Hindlimb muscle (tissue), 1 donor: ENCODE measurements around the gene ZFPM1. TPM values are rescaled to one million over a fixed set of nuclear protein-coding genes. Genes with fewer than 3 reads are reported as not detected.
"Not testable (repeated sequence)": the region's sequence is repeated elsewhere in the genome, so short reads cannot be mapped to it uniquely, and the experiment has no call there.

Source experiments
- DNase-seq: peaks from one replicate; pipeline ENCODE4 v3.0.0-alpha.2; 2013
- polyA plus RNA-seq: library from polyadenylated mRNA; unstranded; fragments of 120-200 nt; gene quantifications from one replicate; pipeline ENCODE4 v1.2.1, GENCODE V29; 2013; ENCODE audit not compliant: insufficient read length

ZFPM1 gene
- polyA plus RNA-seq, 1 donor: 1.7 TPM

GRCh38 chr16:88480829-88481228 is 27.7 kb downstream of the ZFPM1 start:
- DNase-seq: no peak

GRCh38 chr16:88481851-88482250 is 28.8 kb downstream of the ZFPM1 start:
- no peak for DNase-seq

DNA sequence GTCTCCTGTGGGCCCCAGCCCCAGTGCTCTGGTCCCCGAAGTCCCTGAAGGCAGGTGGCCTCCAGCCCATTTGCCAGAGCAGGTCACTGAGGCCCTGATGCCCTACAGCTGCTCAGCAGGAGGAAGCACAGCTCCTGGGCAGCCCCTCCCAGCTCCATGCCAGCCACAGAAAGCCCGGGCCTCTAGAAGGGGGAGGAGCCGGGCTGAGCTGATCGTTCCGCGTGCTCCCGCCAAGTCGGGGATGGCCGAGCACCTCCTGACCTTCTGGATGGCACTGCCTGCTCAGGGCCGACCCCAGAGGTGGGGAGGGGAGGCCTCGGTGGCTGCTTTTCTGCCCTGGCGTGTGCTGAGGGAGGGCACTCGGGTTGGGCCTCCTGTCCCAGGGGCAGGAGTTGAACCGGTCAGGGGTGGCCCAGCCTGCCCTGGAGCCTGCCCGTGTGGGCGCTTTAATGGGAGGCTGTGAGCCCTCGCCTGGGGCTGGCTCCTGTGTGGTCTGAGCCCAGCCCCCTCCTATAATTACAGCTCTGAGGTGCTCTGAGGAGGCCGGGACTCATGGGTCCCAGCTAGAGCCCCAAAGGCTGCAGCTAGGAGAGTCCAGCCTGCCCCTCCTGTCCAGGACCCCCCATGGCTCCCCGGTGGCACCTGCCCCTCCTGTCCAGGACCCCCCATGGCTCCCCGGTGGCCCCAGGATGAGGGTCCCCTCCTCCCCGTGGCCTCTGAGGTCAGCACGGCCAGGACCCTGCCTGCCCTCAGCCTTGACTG is 29.7 kb downstream of the ZFPM1 start:
- no peak for DNase-seq

DNA sequence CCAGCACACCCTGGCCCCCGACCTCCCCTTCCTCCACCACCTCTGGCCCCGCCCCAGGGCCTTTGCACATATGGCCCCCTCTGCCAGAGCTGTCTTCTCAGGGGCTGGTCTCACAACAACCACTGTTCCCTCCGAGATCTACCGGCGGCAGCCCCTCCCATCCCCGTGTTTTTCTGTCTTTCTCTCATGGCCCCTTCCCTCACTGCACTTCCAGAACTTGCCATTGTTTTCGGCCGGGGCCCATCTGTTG is 30.2 kb downstream of the ZFPM1 start:
- DNase-seq: no peak

DNA sequence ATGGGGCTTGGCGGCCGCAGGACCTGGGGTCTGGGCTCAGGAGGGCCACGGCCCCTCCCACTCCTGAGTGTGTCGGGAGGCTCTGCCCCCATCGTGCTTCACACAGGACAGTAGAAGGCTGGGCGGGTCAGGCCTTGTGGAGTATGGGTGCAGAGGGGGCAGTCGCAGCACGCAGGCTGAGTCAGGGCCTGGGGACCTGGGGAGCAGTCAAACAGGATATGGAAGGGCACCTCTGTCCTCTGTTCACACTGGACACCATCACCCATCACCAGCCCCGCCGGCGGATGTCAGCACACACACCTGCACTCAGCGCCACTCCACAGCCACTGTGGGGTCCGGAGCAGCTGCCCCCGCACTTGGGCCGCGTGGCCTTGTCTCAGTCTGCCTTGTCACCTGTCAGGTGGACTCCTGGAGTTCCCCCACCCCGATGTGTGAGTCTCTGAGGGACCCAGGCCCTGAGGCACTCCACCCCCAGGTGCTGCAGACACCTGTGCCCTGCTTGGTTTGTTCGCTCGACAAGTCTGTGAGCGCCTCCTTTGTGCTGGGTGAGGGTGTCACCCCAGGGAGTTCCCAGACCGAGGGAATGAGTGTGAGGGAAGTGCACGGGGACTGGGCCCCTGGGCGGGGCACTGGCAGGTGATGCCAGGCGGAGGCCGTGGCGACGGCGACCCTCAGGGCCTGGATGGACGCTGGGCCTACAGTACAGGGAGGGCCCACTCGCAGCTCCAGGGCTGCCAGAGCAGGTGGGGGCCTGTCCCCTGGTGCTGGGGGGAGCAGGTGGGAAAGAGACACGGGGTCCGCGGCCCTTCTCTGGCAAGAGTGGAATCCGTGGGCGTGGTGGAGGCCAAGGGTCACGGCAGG is 31.7 kb downstream of the ZFPM1 start:
- DNase-seq: no peak

DNA sequence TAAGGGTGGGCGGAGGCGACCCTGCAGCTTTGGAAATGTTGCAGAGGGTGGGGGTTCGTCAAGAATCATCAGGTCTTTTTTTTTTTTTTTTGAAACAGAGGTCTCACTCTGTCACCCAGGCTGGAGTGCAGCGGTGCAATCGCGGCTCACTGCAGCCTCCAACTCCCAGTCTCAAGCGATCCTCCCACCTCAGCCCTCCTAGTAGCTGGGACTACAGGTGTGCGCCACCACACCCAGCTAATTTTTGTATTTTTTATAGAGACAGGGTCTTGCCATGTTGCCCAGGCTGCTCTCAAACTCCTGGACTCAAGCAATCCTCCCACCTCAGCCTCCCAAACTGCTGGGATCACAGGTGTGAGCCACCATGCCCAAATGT is 32.3 kb downstream of the ZFPM1 start:
- DNase-seq: not testable (repeated sequence)

DNA sequence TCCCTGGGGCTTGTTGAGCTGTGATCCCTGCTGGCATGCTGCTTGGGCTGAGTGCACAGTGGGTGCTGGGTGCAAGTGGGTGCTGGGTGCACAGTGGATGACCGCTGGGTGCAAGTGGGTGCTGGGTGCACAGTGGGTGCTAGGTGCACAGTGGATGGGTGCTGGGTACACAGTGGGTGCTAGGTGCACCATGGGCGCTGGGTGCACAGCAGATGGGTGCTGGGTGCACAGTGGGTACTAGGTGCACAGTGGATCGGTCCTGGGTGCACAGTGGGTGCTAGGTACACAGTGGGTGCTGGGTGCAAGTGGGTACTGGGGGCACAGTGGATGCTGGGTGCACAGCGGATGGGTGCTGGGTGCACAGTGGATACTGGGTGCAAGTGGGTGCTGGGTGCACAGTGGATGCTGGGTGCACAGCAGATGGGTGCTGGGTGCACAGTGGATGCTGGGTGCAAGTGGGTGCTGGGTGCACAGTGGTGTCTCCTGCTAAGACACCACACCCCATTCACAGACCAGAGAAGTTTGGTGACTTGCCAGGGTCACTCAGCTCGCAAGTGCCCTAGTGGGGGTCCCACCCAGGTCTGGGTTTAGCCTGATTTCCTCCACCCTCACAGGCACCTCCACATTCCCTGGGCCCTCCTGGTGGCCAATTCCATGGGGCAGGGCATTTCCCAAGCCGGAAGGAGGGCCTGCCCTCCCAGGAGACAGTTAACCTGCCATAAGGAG is 33.5 kb downstream of the ZFPM1 start:
- no peak for DNase-seq

DNA sequence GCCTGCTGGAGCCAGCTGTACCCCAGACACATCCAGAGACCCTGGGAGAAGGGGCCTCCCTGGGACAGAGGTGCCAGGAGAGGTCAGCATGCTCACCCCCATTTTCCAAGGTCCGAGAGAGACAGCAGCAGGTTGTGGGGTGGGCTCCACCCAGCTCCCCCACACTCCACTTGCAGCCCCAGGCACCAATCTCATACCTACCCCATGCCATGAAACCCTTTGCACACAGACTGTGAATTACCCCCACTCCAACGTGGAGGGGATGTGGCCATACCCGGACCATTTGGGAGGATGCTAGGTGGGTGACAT is 34.0 kb downstream of the ZFPM1 start:
- no peak for DNase-seq

DNA sequence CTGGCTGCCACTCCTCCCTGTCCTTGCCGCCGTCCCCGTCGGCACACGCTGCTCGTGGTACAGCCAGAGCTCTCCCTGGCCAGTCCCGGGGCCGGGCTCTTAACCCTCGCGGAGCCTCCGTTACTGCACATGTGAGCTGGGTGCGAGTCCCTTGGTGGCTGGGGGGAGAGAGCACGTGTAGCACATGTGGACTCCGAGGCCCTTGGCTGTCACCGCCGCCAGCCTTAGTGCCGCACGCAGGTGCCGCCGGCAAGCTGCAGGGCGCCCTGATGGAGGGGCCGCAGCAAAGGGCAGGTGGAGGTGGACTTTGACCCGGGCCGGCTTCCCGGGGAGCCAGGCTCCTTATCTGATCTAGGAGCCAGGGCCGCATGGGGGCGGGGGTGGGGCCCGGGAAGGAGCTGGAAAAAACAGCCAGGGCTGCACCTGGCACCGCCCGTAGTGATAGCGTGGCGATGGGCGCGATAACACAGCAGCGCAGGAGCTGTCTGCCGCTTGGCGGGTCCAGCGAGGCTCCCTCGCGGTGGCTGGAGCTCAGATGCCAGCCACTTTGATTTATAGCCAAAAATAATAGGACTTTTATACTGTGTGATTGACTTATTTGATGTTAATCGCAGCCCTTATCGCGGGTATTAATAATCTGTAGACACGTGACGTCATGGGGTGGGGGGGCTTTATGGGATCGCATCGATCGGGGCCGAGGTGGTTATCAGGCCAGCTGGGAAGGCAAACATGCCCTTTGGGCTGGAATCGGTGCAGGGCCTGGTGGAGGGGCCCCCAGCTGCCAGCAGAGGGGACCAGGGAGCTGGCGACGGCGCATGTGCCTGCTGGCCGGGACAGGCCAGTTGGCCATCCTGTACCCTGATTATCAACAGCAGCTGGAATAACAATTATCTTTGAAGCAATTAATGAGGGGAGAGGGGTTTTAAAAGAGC is 35.1 kb downstream of the ZFPM1 start:
- DNase-seq: no peak

DNA sequence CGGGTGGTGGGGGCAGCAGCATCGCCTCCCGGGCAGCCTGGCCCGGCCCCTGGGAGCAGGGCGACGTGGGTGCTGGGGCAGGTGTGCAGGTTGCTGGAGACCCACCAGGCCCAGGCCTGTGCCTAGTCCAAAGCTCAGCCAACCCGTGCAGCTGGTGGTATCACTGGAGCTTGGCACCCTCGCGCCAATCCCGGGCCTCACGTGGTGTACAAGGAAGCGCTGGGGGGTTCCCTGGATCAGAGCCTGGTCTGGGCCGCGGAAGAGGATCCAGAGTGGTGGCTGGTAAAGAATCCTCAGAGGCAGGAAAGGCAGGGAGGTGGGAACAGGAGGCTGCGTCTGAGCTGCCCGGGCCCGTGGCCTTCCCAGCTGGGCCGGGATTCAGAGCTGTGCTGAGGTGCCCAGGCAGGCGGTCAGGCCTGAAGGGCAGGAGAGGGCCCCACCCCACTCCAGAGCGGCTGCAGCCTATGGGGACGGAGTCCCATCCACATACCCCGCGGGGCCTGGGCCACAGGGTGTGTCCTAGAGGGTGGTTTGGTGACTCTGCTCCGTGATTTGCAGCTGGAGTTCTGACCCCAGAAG is 36.2 kb downstream of the ZFPM1 start:
- DNase-seq: no peak

DNA sequence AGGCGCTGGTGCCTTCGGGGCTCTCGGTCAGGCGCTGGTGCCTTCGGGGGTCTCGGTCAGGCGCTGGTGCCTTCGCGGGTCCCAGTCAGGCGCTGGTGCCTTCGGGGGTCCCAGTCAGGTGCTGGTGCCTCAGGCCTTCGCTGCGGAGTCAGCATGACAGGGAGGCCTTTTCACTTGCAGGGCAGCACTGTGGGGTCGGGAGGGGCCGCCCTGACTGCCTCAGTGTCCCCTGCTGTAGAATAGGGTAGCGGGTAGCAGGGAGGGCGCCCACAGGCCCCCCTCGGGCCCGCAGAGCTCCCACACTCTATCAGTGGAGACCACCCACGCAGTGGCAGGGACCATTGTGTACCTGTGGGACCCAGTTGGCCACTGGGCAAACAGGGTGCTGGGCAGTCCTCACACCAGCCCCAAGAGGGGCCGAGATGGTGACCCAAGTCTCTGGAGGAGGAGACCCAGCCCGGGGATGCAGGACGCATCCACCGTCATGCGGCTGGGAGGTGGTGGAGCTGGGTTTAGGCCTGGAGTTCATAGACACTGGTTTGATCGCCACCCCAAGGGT is 38.0 kb downstream of the ZFPM1 start:
- no peak for DNase-seq

GRCh38 chr16:88491560-88492310 is 38.7 kb downstream of the ZFPM1 start:
- no peak for DNase-seq

GRCh38 chr16:88493879-88494278 is 40.8 kb downstream of the ZFPM1 start:
- DNase-seq: no peak

DNA sequence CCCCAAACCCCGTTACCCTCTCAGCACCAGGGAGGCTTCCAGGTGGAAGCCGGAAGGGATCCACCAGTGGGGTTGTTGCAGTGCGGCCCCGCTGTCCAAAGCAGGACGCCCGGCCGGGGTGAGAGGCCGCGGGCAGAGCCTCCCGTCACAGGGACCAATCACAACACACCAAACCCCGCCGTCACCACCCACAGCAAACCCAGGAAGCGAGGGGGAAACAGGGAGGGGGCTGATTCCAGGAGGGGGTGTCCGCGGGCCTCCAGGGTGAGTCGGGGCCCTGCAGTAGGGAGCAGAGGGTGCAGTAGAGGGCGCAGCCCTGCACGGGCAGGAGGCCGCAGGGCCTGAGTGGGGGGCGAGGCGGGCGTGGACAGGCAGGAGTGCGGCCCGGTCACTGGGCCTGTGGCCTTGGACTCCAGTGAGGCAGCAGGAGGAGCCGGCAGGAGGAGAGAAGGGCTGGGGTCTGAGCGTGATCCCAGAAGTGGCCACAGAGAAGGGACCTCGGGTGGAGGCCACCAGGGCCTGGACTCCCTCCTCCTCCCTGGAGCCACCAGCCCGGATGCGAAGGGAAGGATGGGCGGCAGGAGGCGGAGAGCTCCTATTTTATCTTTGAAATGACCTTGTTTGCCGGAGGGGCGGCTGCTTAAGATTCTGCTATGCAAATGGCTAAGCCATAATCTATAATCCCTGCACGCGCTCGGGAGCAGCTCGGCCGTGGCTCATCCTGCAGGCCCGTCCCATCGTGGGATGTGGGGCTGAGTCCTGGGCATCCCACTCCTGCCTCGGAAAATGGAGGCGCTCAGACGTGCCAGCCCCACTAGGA is 41.5 kb downstream of the ZFPM1 start:
- DNase-seq: no peak

GRCh38 chr16:88495268-88495772 is 42.2 kb downstream of the ZFPM1 start:
- no peak for DNase-seq

DNA sequence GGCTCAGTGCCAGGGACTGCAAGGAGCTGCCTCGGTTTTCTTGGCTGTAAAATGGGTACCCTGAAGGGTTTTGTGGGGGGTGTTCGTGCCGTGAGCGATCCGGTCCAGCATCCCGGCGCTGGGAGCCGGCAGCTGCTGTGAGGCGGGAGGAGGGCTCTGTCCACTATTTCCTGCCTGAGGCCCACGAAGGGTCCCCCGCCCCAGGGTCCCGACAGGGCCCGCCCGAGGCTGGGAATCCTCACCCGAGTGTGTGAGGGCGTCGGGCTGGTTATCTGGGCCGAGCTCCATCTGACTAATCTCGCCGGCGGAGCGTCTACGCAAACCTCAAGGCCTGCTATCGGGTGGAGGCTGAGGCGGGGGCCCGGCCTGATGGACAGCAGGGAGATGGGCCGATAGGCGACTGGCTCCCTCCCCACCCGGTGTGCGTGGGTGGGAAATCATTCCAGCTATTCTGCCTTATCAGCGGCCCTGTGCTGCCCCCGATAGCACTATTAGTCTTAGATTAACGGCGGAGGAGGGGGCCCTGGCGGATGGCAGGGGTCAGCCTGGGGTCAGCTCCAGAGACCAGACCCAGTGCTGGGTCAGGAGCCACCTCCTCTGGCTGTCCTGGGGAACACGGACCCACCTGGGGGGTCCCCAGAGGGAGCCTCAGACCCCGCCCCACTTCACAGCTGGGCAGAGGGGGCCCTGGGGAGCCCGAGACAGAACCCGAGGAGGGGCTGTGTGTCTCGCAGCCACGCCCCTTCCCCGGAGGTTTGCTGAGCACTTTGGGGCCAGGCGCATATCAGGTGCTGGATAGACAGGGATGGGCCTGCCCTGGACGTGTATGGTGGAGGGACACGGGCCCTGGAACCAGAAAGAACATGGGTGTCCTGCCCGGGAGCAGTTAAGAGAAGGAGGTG is 44.7 kb downstream of the ZFPM1 start:
- no peak for DNase-seq

- DNase-seq: no peak
Measured at GRCh38 chr16:88498576-88499208, 45.6 kb downstream of the ZFPM1 start.

GRCh38 chr16:88499292-88499691 is 46.2 kb downstream of the ZFPM1 start:
- DNase-seq: no peak
